GM23338 (cell line): ENCODE results near the gene TSPAN32.

Experiments
- CTCF ChIP-seq, 2 experiments: fragments of 200-600 bp in 1 of 2; sonication (generic) in 1 of 2; conservative IDR thresholded peaks; 2 replicates each; pipeline versions ENCODE4 v1.5.1 to v1.6.1; 2016 to 2017; ENCODE audit warnings: antibody characterized with exemption in 2 of 2, low read depth in 2 of 2, mild to moderate bottlenecking in 2 of 2, moderate library complexity in 1 of 2
- ETS1 ChIP-seq: IDR thresholded peaks from 2 replicates; pipeline ENCODE4 v1.6.1; 2016; ENCODE audit warnings: antibody characterized with exemption
- REST ChIP-seq: IDR thresholded peaks from one replicate; pipeline ENCODE4 v1.6.1; 2018; ENCODE audit warnings: antibody characterized with exemption; ENCODE audit not compliant: unreplicated experiment

DNA sequence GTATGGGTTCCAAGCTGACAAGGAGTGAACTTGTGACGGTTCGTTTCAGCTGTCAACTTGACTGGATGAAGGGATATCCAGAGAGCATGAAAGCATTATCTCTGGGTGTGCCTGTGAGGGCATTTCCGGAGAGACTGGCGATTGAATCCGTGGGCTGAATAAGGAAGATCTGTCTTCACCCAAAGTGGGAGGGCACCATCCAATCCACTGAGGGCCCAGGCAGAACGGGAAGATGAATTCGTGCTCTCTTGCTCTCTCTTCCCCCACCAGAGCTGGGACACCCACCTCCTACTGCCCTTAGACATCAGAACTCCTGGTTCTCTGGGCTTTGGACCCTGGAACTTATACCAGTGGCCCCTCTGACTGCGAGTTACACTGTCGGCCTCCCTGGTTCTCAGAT lies 59.8 kb downstream of the TSPAN32 start:
- TF ChIP-seq CTCF (conservative IDR thresholded peaks at IDR 0.05; ENCODE audit: low read depth in 2 of 2) = no peak
- TF ChIP-seq REST = no peak
- TF ChIP-seq ETS1 = no peak
